Measurements from ENCODE around the gene SNX13.

- TF ChIP-seq, protein P1, sequence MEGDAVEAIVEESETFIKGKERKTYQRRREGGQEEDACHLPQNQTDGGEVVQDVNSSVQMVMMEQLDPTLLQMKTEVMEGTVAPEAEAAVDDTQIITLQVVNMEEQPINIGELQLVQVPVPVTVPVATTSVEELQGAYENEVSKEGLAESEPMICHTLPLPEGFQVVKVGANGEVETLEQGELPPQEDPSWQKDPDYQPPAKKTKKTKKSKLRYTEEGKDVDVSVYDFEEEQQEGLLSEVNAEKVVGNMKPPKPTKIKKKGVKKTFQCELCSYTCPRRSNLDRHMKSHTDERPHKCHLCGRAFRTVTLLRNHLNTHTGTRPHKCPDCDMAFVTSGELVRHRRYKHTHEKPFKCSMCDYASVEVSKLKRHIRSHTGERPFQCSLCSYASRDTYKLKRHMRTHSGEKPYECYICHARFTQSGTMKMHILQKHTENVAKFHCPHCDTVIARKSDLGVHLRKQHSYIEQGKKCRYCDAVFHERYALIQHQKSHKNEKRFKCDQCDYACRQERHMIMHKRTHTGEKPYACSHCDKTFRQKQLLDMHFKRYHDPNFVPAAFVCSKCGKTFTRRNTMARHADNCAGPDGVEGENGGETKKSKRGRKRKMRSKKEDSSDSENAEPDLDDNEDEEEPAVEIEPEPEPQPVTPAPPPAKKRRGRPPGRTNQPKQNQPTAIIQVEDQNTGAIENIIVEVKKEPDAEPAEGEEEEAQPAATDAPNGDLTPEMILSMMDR (IDR thresholded peaks at IDR 0.05; ENCODE audit: low read length), result no peak
- no peak for TF ChIP-seq EZH2 (IDR thresholded peaks at IDR 0.05; ENCODE audit: borderline replicate concordance, low read length)
Observed at GRCh38 chr7:17845197-17845547, 95.1 kb downstream of the SNX13 start.

Data from OCI-LY1 (cell line).